Activated CD4-positive, alpha-beta T cell treated with anti-CD3 and anti-CD28 coated beads for 4 hours (primary cell): ENCODE data around the gene PSAP.

Experiments
- DNase-seq, 2 donors: peaks; one replicate each; pipeline ENCODE4 v3.0.0-alpha.2; 2020

PSAP gene

DNA sequence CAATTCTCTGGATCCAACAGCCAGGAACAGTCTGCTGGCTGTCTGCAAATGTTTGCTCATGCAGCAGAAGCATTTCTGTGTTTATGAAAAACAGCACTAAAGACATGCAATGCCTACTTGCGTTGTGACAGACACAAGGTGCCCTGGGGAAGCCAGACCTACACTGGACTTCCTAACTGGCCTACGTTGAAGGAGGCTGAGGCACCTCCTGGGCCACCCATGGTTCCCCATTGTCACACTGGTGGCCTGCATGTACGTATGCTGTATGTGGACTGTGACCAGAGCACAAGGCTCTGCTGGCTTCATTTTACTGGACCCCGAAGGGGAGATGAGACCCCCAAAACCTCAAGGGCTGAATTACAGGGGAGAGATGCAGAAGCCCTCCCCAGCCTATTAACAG lies 27.7 kb downstream of the PSAP start:
- DNase-seq, result no peak

DNA sequence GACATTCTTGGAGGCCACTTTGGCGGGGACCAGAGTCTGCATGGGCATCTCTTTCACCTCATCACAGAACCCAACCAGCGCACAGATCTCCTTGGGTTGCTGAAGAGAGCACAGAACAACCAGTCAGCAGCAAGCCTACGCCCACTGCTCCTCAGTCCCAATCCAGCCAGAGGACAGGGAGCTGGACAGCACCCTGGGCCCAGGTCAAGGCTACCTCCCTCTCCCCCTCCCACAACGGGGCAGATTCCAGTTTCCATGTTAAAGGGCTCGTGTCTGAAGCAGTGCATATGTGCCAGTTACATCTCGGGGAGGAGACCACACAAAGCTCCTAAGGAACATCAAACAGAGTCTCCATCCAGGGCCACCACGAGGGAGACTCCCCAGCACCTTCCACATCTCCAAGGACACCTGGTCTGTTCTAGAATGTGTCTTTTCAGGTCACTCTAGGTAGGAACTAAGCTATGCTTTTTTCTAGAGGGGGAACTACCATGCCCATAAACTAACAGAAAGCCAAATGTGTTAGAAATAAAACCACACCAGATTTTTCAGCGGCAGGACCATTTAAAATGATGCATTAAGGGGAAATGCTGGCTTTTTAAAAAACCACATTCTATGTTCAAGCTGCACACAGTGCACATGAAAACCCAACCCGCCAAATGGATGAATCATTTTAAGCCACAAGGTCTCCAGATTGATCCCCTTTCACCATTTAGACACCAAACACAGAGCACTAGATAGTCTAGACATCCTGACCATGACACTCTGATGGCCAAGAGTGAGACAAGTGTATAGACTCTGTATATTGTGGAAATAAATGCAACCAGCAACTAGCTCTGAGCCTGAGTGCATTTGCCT lies 28.9 kb downstream of the PSAP start:
- no peak for DNase-seq

DNA sequence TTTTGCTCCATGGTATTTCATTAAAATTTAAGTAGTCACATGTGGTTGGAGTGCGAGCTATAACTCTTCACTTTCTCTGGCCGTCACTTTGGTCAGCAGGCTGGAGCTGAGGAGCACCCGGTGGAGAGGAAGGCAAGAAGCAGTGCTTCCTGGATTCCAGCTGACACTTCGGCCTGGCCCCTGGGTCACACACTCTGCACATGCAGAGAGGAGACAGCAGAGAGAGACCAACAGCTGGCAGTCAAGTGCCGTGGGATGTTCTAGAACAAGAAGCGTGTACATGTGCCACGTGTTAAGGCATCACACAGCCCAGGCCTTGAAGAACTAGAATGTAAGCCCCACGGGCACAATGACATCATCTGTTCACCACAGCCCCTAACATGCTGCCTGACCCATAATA lies 30.1 kb downstream of the PSAP start:
- DNase-seq, result no peak

DNA sequence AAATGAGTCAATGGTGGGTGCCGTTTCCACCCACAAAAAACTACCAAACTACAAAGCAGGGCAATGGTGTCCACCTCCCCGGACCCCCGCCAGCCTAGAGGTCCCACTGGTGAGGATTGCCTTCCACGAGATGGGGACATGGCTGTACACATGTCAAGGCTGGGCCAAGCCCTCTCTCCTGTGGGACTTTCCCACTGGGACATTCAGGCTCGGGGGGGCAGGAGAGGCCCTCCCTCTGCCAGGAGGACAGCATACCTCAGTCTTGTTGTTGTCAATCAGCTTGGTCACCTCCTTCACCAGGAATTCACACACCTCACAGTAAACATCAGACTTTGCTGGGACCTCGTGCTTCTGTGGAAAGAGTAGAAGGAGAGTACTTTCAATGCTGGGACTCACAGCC lies 31.1 kb downstream of the PSAP start:
- DNase-seq, result no peak

DNA sequence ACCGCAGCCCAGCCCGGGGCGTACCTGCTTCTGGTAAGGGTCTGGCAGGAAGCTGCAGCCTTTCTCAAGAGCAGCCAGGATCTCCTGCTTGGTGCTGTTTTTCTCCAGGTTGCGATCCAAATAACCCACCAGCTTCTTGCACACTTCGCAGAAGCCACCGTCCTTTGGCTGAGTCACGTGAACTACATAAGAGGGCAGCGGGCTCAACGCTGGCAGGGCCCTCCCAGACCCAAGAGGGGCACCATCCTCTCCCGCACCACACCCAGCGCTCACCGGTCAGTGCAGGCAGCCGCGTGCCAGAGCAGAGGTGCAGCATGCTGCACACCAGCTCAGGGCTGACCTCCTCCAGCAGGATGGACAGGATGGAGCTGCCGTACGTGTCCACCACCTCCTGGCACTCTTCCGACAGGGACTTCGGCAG lies 31.6 kb downstream of the PSAP start:
- no peak for DNase-seq

DNA sequence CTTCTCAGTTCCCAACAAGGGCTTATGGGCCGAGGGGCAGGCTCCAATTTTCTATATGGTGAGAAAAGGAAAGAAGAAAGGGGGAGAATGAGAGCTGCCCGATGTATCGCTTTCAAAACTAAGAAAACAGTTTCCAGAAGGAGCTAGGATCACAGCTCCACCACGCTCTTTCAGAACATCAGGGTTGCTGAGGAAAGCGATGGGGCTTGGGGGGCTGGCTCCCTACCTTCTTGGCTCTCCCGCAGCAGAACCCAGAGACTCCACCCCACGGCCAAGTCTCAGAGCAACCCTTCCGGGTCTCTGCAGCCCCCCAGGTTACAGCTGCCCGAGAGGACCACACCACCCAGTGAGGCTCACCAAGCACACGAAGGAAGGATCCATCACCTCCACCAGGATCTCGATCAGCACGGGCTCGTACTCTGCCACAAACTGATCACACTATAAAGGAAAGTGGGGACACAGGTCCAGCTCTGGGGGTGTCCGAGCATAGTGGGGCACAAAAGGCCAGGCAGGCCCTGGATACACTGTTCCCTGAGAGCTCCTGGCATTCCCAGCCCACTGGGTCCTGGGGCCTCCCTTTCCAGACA lies 32.3 kb downstream of the PSAP start:
- no peak for DNase-seq

DNA sequence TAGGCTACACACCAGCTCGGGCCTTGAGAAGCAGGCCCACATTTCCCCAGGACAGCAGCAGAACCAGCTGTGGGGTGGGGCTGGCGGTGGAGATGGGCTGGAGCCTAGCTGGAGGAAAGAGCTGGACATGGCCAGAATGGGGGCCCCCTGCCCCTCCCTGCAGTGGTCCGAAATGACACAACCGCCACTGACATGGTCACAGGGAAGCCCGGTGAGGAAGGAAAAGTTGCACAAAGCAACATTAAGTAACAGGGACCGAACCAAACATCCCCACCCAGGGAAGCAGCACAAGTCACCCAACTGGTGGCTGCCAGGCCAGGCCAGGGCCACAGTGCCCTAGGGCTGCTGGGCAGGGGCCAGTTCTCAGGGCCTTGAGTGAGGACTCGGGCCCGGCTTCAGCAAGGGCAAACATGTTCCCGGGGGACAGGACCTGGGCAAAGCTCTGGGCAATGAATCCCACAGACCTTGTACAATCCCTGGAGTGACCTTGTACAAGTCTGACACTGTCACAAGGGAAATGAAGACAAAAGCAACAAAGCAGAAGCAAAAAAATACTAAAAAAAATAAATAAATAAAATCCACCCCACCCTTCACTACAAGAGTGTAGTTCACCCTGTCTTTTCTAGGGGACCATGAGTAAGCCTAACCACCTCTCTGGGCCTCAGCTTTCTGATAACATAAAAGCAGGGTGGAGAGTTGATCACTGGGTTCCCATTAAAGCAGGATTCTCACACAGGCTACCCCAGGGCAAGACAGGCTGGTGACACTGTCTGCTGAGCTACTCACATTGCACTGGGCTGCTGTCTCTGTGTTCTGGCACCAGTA lies 33.0 kb downstream of the PSAP start:
- no peak for DNase-seq

DNA sequence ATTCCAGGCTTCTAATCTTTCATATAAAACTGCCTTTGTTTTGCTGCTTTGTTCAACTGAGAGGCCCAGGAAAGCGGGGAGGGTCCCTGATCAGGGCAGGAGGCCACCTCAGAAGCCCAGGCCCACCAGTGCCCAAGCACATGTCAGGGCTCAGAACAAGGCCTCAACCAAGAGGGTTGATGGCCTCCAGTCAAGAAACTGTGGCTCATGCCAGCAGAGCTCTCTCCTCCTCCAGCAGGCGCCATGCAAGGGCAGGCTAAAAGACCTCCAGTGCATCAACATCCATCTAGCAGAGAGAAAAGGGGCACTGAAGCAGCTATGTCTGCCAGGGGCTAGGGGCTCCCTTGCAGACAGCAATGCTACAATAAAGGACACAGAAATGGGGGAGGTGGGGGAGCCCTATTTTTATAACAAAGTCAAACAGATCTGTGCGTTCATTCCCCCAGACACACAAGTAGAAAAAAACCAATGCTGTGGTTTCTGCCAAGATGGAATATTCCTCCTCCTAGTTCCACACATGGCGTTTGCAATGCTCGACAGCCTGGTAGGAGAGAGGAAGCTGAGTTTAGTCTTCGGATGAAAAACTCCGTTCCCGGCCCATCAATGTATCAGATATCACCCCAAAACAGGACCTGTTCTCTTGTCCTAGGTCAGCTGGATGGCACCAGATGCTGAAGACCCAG lies 34.0 kb downstream of the PSAP start:
- DNase-seq, result no peak

DNA sequence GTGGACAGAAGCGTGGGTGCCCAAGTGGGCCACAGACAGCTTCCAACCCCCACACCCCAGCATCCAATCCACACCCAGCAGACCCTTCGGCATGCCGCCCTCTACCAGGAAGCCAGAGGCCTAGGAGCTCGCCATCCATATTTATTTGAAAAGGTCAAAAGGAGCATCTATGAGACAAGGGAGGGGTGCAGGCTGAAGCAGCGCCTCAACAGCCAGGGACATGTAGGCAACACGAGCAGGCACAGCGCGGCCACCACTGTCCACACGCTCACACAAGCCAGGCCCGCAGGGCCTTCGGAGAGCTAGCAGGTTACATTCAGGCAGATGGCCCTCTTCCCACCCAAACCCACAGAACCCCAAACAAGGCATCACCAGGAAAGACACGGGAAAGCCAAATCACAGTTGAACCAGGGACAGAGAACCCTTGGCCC lies 34.6 kb downstream of the PSAP start:
- no peak for DNase-seq

DNA sequence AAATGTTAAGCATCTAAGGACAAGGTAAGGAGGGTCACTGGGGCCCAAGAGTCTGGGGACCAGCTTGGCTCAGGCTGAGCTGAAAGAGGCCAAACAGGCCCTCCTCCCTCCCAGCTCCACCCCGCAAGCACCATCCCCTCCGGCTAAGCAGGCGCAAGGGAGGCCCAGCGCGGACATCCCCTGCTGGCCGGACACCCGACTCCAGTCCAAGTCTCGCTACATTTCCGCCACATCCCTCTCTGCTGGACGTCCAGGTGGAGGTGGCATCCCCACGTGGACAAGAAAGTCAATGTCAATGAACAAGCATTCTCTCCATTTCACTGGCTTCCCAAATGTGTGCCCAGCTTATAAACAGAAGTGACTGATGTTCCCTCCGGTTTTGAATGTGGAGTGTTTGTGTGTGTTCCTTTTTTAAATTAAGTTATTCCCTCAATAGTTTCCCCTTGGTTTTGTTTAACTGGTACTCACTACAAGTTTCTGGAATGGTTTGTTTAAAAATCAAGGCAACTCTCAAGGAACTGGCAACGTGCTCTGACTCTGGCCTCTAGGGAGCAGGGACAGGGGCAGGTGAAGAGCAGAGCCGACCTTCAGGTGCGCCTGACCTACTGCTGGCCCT lies 35.4 kb downstream of the PSAP start:
- no peak for DNase-seq

DNA sequence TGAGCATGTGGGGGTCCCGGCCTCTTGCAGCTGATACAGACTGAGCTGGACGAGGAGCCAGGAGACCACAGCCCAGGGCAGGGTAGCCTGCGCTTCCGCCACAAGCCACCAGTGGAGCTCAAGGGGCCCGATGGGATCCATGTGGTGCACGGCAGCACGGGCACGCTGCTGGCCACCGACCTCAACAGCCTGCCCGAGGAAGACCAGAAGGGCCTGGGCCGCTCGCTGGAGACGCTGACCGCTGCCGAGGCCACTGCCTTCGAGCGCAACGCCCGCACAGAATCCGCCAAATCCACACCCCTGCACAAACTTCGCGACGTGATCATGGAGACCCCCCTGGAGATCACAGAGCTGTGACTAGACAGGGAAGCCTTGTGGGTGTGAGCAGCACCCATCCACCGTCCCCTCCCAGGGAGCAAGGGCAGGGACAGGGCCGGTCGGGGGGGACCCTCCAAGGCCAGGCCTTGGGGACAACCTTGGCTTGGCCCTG lies 36.1 kb downstream of the PSAP start:
- DNase-seq, result no peak

DNA sequence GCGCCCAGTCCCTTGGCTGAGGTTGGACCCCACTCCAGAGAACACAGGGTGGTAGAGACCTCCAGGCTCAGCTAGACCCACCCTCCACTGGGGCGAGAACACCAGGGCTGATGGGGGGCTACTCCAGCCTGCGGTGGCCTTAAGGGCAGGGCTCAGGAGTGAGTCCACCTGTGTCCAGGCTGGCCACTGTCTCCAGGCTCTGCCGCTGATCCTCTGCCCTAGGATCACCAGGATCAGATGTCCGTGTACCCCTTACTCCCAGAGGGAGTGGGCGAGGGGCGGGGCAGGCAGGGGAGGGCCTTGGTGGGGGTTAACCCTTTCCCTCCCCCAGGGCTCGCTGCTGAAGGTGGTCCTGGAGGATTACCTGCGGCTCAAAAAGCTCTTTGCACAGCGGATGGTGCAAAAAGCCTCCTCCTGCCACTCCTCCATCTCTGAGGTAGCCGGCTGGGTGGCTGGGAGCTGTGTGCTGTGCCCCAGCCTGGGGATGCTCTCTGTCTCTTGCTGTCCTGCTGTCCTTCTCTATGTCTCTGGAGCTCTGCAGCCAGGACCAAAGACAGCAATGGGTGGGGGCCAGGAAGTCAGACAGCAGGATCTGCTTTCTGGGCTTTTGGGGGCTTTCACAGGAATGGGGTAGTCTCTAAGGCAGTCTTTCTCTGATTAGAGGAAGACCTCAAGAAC lies 38.0 kb downstream of the PSAP start:
- no peak for DNase-seq

DNA sequence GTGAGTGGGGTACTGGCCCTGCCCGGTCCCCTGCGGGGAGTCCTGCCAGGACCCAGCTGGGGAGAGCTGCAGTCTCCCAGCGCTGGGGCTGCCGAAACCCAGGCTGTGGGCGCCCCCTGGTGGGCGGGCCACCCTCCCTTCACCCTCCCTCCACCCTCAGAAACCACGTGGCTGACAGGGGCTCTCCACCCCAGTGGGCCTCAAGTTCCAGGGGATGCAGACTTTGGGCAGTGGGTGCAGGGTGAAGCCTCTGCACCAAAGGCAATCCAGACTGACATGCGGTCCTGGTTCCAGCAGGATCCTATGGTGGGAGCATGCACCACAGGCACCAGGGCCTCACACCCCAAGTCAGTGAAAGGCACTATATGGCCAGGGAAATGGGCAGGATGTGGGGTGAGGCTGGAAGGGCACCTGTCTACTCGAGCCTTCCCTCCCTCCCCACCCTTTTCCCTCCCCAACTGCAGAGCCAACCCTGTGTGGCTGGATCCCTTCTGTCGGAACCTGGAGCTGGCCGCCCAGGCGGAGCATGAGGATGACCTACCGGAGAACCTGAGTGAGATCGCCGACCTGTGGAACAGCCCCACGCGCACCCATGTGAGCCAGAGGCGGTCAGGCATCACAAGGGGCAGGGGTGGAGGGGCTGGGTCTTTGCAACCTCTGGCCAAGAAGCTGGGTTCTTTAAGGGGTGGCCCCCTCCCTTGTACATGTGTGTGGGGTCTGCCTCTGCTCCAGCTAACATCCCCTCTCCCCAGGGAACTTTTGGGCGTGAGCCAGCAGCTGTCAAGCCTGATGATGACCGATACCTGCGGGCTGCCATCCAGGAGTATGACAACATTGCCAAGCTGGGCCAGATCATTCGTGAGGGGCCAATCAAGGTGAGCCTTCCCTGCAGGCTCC lies 38.8 kb downstream of the PSAP start:
- peak; percentile 78 to 81 for DNase-seq

DNA sequence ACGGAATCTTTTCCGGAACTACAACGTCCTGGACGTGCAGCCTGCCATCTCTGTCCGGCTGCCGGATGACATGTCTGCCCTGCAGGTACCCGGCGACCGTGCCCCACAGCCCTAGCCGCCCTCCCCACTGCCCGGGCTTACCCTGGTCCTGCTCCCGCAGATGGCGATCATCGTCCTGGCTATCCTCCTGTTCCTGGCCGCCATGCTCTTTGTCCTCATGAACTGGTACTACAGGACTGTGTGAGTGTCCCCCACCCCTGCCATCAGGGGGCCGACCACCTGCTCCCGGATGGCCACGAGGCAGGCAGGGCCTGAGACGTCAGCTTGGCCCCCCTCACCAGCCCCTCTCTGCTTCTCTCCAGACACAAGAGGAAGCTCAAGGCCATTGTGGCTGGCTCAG lies 39.7 kb downstream of the PSAP start:
- no peak for DNase-seq

DNA sequence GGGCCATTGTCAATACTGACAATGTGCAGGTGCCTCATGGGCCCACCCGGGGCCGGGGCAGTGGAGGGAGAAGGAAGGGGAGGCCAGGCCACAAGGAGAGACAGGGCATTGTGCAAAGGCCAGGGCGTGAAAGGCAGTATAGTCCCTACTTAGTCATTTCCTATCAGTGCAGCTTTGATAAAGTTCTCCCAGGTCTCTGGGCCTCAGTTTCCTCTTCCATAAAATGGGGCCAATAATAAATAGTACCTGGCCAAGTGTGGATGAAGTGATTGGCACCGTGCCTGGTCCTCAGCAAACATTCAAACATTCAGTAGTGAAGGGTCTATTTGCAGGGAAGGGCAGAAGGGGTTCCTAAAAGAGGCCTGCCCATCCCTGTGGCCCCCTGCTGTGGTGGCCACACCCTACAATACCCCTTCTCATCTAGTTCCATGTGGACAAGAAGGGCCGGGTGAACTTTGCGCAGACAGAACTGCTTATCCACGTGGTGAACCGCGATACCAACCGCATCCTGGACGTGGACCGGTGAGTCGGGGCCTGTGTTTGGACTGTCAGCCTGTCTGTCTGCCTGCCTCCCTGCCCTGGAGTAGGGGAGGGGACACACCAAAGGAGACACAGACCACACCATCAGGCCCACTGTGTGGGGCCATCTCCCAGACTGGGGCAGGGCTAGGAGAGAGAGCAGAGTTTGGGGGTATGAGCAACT lies 40.9 kb downstream of the PSAP start:
- DNase-seq, result no peak

DNA sequence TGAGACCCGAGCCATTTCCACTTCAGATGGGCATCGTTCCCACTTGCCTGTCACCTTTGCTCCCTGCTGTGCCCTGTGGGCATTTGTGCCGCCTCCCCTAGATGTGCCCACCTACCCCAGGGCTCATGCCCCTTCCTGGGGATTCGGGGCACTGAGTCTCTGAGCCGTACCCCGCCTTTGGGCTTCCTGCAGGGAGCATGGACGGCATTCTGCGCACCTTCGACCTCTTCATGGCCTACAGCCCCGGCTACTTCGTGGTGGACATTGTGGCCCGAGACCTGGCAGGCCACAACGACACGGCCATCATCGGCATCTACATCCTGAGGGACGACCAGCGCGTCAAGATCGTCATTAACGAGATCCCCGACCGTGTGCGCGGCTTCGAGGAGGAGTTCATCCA lies 41.4 kb downstream of the PSAP start:
- no peak for DNase-seq

DNA sequence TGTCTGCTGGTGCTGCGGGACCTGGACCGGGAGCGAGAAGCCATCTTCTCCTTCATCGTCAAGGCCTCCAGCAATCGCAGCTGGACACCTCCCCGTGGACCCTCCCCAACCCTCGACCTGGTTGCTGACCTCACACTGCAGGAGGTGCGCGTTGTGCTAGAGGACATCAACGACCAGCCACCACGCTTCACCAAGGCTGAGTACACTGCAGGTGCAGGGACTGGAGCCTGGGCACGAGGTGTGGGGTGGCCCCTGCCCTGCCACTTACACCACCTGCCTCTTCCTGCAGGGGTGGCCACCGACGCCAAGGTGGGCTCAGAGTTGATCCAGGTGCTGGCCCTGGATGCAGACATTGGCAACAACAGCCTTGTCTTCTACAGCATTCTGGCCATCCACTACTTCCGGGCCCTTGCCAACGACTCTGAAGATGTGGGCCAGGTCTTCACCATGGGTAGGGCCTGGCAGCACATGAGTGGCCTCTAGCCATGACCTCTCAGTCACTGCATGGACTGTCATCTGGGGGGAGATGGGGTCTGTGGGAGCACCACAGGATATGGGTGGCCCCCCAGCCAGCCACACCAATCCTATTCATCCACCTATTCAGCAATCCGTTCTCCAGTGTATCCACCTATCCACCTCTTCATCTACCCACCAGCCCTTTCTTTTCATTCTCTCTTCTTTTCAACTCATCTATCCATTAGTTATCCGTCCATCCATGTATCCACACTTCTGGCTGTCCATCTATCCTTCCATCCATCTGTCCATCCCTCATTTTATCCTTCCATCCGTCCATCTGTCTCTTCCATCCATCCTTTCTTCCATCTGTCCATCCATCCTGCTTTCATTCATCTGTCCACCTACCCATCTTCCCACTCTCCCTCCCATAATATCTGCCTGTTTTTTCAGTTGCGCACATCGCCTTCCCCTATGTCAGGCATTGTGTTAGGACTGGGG lies 43.2 kb downstream of the PSAP start:
- no peak for DNase-seq

DNA sequence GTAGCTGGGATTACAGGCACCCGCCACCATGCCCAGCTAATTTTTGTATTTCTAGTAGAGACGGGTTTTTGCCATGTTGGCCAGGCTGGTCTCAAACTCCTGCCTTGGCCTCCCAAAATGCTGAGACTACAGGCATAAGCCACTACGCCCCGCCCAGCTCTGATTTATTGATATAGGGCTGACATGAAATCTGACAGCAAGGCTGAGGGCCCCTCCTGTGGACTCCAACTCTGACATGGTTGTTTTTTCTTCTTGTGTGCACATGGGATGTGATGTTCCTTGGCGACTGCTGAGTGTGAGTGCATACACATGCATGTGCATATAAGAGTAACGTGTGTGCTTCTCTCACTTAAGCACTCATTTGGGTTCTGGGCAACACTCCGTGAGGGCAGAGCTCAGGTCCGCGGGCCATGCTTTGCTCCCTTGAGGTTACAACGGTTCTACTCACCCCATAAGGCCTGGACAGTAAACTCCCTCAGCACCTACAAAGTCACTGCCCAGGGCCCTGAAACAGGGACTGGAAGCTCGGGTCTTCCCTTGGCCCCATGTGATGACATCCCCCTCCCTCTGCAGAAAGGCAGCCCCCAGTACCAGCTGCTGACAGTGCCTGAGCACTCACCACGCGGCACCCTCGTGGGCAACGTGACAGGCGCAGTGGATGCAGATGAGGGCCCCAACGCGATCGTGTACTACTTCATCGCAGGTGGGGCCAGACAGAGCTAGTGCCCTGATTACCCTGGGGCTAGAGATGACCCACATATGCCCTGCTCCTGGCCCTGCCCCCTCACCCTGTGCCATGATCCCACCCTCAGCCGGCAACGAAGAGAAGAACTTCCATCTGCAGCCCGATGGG lies 44.1 kb downstream of the PSAP start:
- no peak for DNase-seq
